HFF-Myc (cell line): ENCODE results near the gene SCARB2.

Experiments
- DNase-seq: peaks from one replicate; pipeline ENCODE4 v3.0.0-alpha.2; 2011; ENCODE audit warnings: low read depth; ENCODE audit errors: extremely low read depth
- H3K4me3 ChIP-seq: replicated peaks from 2 replicates; pipeline ENCODE4 v1.5.1; 2011; ENCODE audit warnings: low read depth, mild to moderate bottlenecking, control low read depth, low read length
- TF ChIP-seq, protein P1 (sequence below): IDR thresholded peaks from 2 replicates; pipeline ENCODE4 v1.5.1; 2012; ENCODE audit warnings: mild to moderate bottlenecking, low read depth, low read length, control low read depth; ENCODE audit errors: missing control alignments

The SCARB2 gene

DNA sequence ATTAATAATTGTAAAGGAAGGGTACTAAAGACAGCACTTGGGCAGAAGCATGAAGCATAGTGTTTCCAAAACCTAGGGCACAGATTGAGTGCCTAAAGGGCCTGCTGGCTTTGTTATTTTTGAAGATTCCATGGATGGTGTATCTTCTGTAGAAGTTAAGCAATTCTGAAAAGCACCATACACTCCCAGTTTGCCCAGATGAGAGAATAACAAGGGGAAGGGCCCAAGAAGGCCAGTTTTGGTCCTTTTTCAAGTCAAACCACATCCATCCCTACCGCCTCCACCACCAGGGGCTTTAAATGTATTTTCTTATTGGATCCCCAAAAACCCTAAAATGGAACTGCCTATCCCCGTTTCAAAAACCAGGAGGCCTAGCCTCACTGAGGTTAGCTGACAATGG is 17.2 kb downstream of the SCARB2 start:
- TF ChIP-seq, protein P1, sequence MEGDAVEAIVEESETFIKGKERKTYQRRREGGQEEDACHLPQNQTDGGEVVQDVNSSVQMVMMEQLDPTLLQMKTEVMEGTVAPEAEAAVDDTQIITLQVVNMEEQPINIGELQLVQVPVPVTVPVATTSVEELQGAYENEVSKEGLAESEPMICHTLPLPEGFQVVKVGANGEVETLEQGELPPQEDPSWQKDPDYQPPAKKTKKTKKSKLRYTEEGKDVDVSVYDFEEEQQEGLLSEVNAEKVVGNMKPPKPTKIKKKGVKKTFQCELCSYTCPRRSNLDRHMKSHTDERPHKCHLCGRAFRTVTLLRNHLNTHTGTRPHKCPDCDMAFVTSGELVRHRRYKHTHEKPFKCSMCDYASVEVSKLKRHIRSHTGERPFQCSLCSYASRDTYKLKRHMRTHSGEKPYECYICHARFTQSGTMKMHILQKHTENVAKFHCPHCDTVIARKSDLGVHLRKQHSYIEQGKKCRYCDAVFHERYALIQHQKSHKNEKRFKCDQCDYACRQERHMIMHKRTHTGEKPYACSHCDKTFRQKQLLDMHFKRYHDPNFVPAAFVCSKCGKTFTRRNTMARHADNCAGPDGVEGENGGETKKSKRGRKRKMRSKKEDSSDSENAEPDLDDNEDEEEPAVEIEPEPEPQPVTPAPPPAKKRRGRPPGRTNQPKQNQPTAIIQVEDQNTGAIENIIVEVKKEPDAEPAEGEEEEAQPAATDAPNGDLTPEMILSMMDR, result no peak

DNA sequence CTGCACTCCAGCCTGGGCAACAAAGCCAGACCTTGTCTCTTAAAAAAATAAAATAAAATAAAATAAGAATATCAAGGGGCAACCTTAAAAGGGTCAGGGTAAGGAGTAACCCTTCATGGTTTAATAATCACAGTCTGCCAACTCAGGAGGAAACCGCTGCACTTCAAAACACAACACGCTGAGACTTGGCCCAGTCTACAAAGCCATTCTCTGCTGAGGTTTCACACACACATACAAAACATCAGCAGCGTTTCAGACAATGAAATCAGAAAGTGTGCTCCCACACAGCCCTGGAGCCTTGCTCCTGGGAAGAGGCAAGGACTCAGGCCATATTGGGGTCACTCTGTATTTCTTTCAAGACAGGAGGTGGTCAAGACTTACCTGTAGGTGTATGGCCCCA is 18.3 kb downstream of the SCARB2 start:
- TF ChIP-seq, protein P1, result no peak
- no peak for DNase-seq
- H3K4me3 ChIP-seq, result no peak overlapping the region

More for the DNA sequence above, 17.2 kb downstream of the SCARB2 start:
- no peak overlapping the region for H3K4me3 ChIP-seq
- DNase-seq, result no peak

DNA sequence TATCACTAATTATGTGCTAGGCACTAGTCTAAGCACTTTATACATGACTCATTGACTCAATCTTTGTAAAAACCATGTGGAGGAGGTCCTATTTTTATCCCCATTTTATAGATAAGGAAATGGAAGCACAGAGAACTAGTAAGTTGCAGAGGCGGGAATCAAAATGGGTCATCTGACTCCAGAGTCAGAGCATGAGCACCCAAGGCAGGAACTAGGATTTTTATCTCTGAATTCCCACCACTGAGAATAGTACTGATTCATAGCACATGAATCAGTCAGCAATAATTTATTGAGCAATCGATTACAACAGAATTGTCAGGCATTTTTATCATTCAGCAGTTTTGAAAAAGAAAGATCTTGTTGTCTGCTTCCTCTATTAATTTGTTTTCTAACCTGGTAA is 19.3 kb downstream of the SCARB2 start:
- H3K4me3 ChIP-seq, result no peak overlapping the region
- TF ChIP-seq, protein P1, result no peak

DNA sequence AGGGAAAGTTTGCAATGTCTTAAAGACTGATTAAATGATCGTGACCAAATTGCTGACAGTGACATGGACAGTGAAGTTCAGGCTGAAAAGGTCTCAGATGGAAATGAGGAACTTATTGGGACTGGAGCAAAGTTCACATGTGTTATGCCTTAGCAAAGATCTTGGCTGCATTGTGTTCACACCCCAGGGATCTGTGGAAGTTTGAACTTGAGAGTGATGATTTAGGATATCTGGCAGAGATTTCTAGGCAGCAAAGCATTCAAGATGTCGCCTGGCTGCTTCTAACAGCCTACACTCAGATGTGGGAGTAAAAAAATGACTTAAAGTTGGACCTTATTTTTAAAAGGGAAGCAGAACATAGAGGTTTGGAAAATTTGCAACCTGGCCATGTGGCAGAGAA is 21.4 kb downstream of the SCARB2 start:
- no peak overlapping the region for H3K4me3 ChIP-seq
- DNase-seq, result no peak
- TF ChIP-seq, protein P1, result no peak

More for the DNA sequence above, 19.3 kb downstream of the SCARB2 start:
- DNase-seq, result peak; percentile 12

DNA sequence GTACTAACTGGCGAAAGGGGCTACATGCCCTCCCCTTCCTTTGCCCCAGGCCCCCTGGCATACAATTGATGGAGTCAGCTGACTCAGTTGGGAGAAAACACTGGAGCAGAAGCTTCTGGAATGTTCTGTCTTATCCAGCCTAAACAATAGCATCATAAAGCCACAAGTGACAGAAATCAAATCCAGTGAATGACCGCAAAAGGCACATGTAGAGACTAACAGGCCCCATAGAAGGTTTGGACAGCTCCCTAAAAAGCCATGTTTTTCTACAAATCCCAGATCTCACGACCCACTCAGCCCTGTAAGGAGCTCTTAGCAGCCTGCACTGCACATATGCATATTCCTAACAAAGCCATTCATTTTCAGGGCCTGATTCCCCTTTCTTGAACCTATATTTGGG is 25.1 kb downstream of the SCARB2 start:
- TF ChIP-seq, protein P1, result no peak
- H3K4me3 ChIP-seq, result no peak overlapping the region
- DNase-seq, result no peak

DNA sequence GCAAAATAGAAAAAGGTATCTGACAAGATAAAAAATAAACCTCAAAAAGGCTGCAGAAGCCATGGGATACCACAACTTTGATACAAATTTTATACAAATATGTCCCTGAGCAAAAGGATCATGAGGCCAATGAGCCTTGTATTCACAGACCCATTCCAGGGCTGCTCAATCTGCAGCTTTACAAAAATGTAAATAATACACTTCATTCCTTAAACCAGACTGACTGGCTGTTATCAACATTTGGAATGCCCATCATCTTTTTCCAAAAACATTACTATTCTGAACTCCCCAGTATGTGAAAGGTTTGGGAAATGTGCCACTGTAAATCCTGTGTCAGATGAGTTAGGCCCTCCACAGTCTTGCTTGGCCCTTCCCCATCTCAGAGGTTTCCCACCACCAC is 25.5 kb downstream of the SCARB2 start:
- TF ChIP-seq, protein P1, result no peak
- no peak overlapping the region for H3K4me3 ChIP-seq

DNA sequence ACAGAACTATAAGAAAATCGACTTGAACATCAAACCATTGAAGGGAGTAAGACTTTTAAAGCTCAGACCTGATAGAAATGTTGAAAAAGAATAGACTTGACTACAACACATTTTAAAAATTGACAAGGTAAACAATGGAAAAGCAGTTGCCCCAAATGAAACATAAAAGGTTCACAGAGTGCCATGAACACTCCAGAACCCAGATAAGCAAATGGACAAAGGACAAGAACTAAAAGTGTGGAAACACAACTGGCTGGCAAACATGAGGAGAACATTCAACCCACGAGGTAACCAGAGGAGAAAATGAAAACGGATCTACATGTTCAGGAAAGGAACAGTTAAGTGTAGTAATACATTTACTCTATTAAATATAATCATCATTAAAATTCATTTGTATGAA is 26.5 kb downstream of the SCARB2 start:
- no peak overlapping the region for H3K4me3 ChIP-seq
- DNase-seq, result no peak
- TF ChIP-seq, protein P1, result no peak

More for the DNA sequence above, 25.5 kb downstream of the SCARB2 start:
- DNase-seq, result no peak
